Karpas-422 (cell line): ENCODE data around the gene CTNNA2. TPM values are rescaled to one million over a fixed set of nuclear protein-coding genes. Genes with fewer than 3 reads are reported as not detected.

Experiments
- DNase-seq: peaks from one replicate; pipeline ENCODE4 v3.0.0-alpha.2; 2015
- H2AFZ ChIP-seq: fragments of 200-600 bp; sonication (generic); 2 replicates; pipeline ENCODE4 v1.6.1; 2014; ENCODE audit warnings: antibody characterized with exemption, low read length, mixed read lengths
- H3K27ac ChIP-seq: fragments of 200-600 bp; sonication (generic); 2 replicates; pipeline ENCODE4 v1.5.1; 2014; ENCODE audit warnings: mild to moderate bottlenecking, low read length, moderate library complexity
- H3K27me3 ChIP-seq: fragments of 200-600 bp; sonication (generic); 2 replicates; pipeline ENCODE4 v1.6.1; 2014; ENCODE audit warnings: low read length, mixed read lengths
- H3K36me3 ChIP-seq: fragments of 200-600 bp; sonication (generic); 2 replicates; pipeline ENCODE4 v1.6.1; 2014; ENCODE audit warnings: low read length, mixed read lengths; ENCODE audit not compliant: insufficient read depth
- H3K4me1 ChIP-seq: fragments of 200-600 bp; sonication (generic); 2 replicates; pipeline ENCODE4 v1.6.1; 2014; ENCODE audit warnings: mild to moderate bottlenecking, low read length, mixed read lengths
- H3K4me2 ChIP-seq: fragments of 200-600 bp; sonication (generic); 2 replicates; pipeline ENCODE4 v1.6.1; 2014; ENCODE audit warnings: low read length, low read depth, mild to moderate bottlenecking; ENCODE audit not compliant: poor library complexity, severe bottlenecking
- H3K4me3 ChIP-seq: fragments of 200-600 bp; sonication (generic); 2 replicates; pipeline ENCODE4 v1.5.1; 2014; ENCODE audit warnings: mild to moderate bottlenecking, antibody characterized with exemption, low read length, mixed read lengths
- H3K79me2 ChIP-seq: fragments of 200-600 bp; sonication (generic); 2 replicates; pipeline ENCODE4 v1.6.1; 2014; ENCODE audit warnings: mild to moderate bottlenecking, low read length, mixed read lengths
- H3K9ac ChIP-seq: fragments of 200-600 bp; sonication (generic); 2 replicates; pipeline ENCODE4 v1.6.0; 2014; ENCODE audit warnings: low read length
- H3K9me2 ChIP-seq: fragments of 200-600 bp; sonication (generic), shearing (Covaris generic); replicated peaks from 2 replicates; pipeline ENCODE4 v1.6.0; 2014; ENCODE audit warnings: mild to moderate bottlenecking, low read length, moderate library complexity; ENCODE audit not compliant: insufficient read depth
- H3K9me3 ChIP-seq: fragments of 300-700, 200-600 bp; sonication (generic); 2 replicates; pipeline ENCODE4 v1.6.1; 2014; ENCODE audit warnings: low read length, mixed read lengths
- H4K20me1 ChIP-seq: fragments of 200-600 bp; sonication (generic); 2 replicates; pipeline ENCODE4 v1.6.1; 2014; ENCODE audit warnings: mild to moderate bottlenecking, antibody characterized with exemption, low read length, low read depth; ENCODE audit not compliant: insufficient read depth
- total RNA-seq: library from RNA; depleted of rRNA; stranded (reverse); fragments of >200 nt; shearing (Covaris generic); gene quantifications from 2 replicates; pipeline ENCODE4 v1.2.3, GENCODE V29; 2014; ENCODE audit warnings: low replicate concordance

Gene CTNNA2
- total RNA-seq, 1 experiment from 2014 or later: not detected

DNA sequence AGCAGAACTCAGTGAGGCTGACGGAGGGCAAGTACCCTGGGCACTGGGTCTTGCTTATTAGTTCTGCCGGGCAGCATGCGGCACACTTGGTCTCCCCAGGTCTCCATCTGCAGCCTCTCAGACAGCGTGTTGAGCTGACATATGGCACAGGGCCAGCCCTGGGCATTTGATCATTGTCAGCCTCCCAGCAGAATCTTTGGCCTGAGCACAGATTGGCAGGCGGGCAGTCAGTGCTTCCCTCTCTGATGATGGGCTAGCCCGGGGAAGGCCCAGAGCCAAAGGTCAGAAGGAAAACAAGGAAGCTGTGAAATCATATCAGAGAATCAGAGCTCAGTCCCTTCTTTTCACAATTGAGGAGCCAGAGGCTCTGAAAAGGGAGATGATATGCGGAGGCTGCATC is 941.8 kb downstream of the CTNNA2 start:
- Histone ChIP-seq H3K4me1 (no peaks in the 10 kb centered on the region), H2AFZ (no peak overlapping the region), H3K27ac (no peak overlapping the region), H3K27me3 (no peaks in the 10 kb centered on the region), H3K79me2 (no peaks in the 10 kb centered on the region), H3K9ac (no peak overlapping the region), H3K4me2 (no peak overlapping the region), H3K4me3 (no peak overlapping the region), H3K36me3 (no peaks in the 10 kb centered on the region), H3K9me2 (no peaks in the 10 kb centered on the region), H4K20me1 (no peaks in the 10 kb centered on the region), H3K9me3 (no peaks in the 10 kb centered on the region)
- DNase-seq: no peak

GRCh38 chr2:80459028-80459427 is 946.2 kb downstream of the CTNNA2 start:
- Histone ChIP-seq H3K9ac (no peak overlapping the region), H3K4me2 (no peak overlapping the region), H3K9me3 (no peaks in the 10 kb centered on the region), H3K4me3 (no peak overlapping the region), H3K9me2 (no peaks in the 10 kb centered on the region), H3K27me3 (no peaks in the 10 kb centered on the region), H3K27ac (no peak overlapping the region), H3K79me2 (no peaks in the 10 kb centered on the region), H4K20me1 (no peaks in the 10 kb centered on the region), H3K4me1 (no peaks in the 10 kb centered on the region), H2AFZ (no peak overlapping the region), H3K36me3 (no peaks in the 10 kb centered on the region)
- no peak for DNase-seq

DNA sequence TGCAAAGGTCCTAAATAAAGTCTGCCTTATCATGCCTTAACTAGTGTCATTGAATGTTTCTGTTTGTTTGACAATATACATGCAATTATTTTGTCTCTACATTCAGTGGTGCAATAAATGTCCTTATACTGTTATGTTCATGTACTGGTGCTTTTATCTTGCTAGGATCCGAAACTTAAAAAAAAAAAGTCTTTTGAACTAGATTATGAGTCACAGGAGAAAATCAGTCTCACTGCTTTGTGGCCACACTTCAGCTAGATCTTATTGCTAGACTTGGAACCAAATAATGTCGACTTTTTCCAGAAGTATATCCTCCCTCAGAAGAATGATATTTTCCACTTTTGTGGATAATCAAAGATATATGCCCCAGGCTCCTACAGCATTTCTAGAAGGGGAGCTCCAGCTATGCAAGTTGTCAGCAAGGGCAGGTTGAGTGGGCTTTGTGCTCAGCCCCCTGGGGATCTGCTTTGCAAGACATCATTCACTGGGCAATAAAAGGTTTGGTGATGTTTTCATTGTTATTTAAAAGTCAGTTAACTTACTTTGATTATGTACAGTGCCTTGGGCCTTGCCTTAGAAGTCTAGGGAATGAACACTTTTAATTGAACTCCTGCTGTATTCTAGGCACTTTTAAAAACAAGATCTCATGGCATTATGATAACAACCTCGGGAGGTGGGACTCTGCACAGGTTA is 948.8 kb downstream of the CTNNA2 start:
- Histone ChIP-seq H3K9ac (no peak overlapping the region), H3K36me3 (no peaks in the 10 kb centered on the region), H3K4me3 (no peak overlapping the region), H3K4me1 (no peaks in the 10 kb centered on the region), H3K79me2 (no peaks in the 10 kb centered on the region), H2AFZ (no peak overlapping the region), H3K9me3 (no peaks in the 10 kb centered on the region), H4K20me1 (no peaks in the 10 kb centered on the region), H3K9me2 (no peaks in the 10 kb centered on the region), H3K27me3 (no peaks in the 10 kb centered on the region), H3K27ac (no peak overlapping the region), H3K4me2 (no peak overlapping the region)
- DNase-seq: no peak

GRCh38 chr2:80462654-80463053 is 949.8 kb downstream of the CTNNA2 start:
- Histone ChIP-seq H3K4me2 (no peak overlapping the region), H3K27ac (no peak overlapping the region), H3K79me2 (no peaks in the 10 kb centered on the region), H3K4me1 (no peaks in the 10 kb centered on the region), H3K36me3 (no peaks in the 10 kb centered on the region), H3K9me3 (no peaks in the 10 kb centered on the region), H3K4me3 (no peak overlapping the region), H3K27me3 (no peaks in the 10 kb centered on the region), H3K9ac (no peak overlapping the region), H2AFZ (no peak overlapping the region), H3K9me2 (no peaks in the 10 kb centered on the region), H4K20me1 (no peaks in the 10 kb centered on the region)
- no peak for DNase-seq

- Histone ChIP-seq H4K20me1 (no peaks in the 10 kb centered on the region), H3K9me3 (no peaks in the 10 kb centered on the region), H3K27me3 (no peaks in the 10 kb centered on the region), H3K4me2 (no peak overlapping the region), H3K9me2 (no peaks in the 10 kb centered on the region), H3K27ac (no peak overlapping the region), H3K79me2 (no peaks in the 10 kb centered on the region), H3K9ac (no peak overlapping the region), H3K4me3 (no peak overlapping the region), H2AFZ (no peak overlapping the region), H3K36me3 (no peaks in the 10 kb centered on the region), H3K4me1 (no peaks in the 10 kb centered on the region)
- DNase-seq: no peak
Measured at GRCh38 chr2:80464275-80464674, 951.4 kb downstream of the CTNNA2 start.

- no peak overlapping the region for H3K9ac ChIP-seq
- H3K4me1 ChIP-seq: no peaks in the 10 kb centered on the region
- no peak overlapping the region for H3K27ac ChIP-seq
- H2AFZ ChIP-seq: no peak overlapping the region
- DNase-seq: no peak
- no peaks in the 10 kb centered on the region; the same call in 1 of the 2 replicates for H3K27me3 ChIP-seq
- no peaks in the 10 kb centered on the region for H3K79me2 ChIP-seq
- no peaks in the 10 kb centered on the region for H4K20me1 ChIP-seq
- H3K9me2 ChIP-seq: no peaks in the 10 kb centered on the region
- H3K4me3 ChIP-seq: no peak overlapping the region
- H3K36me3 ChIP-seq: no peaks in the 10 kb centered on the region
- H3K9me3 ChIP-seq: no peaks in the 10 kb centered on the region
- no peak overlapping the region for H3K4me2 ChIP-seq
Measured at GRCh38 chr2:80467262-80467811, 954.5 kb downstream of the CTNNA2 start.

GRCh38 chr2:80469428-80469827 is 956.6 kb downstream of the CTNNA2 start:
- Histone ChIP-seq H3K27me3 (no peaks in the 10 kb centered on the region; the same call in 1 of the 2 replicates), H3K27ac (no peak overlapping the region)

DNA sequence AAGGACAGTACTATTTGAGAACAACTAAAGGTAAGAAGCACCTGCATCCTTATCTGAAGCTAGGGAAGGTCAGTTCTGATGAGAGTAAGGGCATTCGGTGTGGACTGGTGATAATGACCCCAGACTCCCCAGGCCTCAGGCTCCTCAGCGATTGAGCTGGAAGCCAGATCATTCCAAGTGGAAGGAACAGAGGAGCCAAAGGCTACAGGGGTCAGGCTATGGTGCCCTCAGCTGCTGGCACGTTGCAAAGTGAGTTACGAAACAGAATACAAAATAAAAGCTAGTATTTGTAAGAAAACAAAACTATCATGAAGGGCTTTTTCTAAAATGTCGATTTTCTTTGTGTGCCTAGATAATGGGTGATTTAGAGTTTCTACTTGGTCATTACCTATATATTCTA is 960.2 kb downstream of the CTNNA2 start:
- no peak for DNase-seq
- H3K4me3 ChIP-seq: no peak overlapping the region
- H3K9ac ChIP-seq: no peak overlapping the region
- no peaks in the 10 kb centered on the region for H3K9me2 ChIP-seq
- H2AFZ ChIP-seq: no peak overlapping the region
- no peaks in the 10 kb centered on the region for H4K20me1 ChIP-seq
- H3K27me3 ChIP-seq: no peaks in the 10 kb centered on the region; the same call in 1 of the 2 replicates
- no peak overlapping the region for H3K27ac ChIP-seq
- H3K79me2 ChIP-seq: no peaks in the 10 kb centered on the region
- H3K36me3 ChIP-seq: no peaks in the 10 kb centered on the region
- no peaks in the 10 kb centered on the region for H3K4me1 ChIP-seq
- no peak overlapping the region for H3K4me2 ChIP-seq
- H3K9me3 ChIP-seq: no peaks in the 10 kb centered on the region

More at GRCh38 chr2:80469428-80469827, 956.6 kb downstream of the CTNNA2 start:
- Histone ChIP-seq H2AFZ (no peak overlapping the region), H3K9me3 (no peaks in the 10 kb centered on the region), H3K4me1 (no peaks in the 10 kb centered on the region), H3K9ac (no peak overlapping the region), H3K9me2 (no peaks in the 10 kb centered on the region), H4K20me1 (no peaks in the 10 kb centered on the region), H3K4me3 (no peak overlapping the region), H3K4me2 (no peak overlapping the region), H3K79me2 (no peaks in the 10 kb centered on the region), H3K36me3 (no peaks in the 10 kb centered on the region)
- no peak for DNase-seq
